Esophagus squamous epithelium (tissue), 5 donors: Measurements from ENCODE around the gene SURF2. TPM values are rescaled to one million over a fixed set of nuclear protein-coding genes. Genes with fewer than 3 reads are reported as not detected.

ENCODE experiments used
- DNase-seq: peaks from one replicate; lab custom pipeline; 2025; lab: John Stamatoyannopoulos, UW
- H3K27ac ChIP-seq, 4 donors: fragments of 200-600 bp; sonication (generic); one replicate each; pipeline ENCODE4 v1.5.1; 2016 to 2019; ENCODE audit warnings: mild to moderate bottlenecking in 1 of 4
- H3K27me3 ChIP-seq, 4 donors: fragments of 200-600 bp; sonication (generic); 1 replicate in 3 of 4; 2 replicates in 1 of 4; pipeline versions ENCODE4 v1.5.1 to v1.6.0; 2017 to 2021; ENCODE audit warnings: antibody characterized with exemption in 1 of 4
- H3K36me3 ChIP-seq, 3 donors: fragments of 200-600 bp; sonication (generic); one replicate each; pipeline ENCODE4 v1.5.1; 2016 to 2019
- H3K4me1 ChIP-seq, 3 donors: fragments of 200-600 bp; sonication (generic); one replicate each; pipeline ENCODE4 v1.5.1; 2017 to 2019
- H3K4me3 ChIP-seq, 4 donors: fragments of 200-600 bp; sonication (generic); 1 replicate in 3 of 4; 2 replicates in 1 of 4; pipeline ENCODE4 v1.5.1; 2016 to 2019; ENCODE audit warnings: mild to moderate bottlenecking in 2 of 4, moderate library complexity in 1 of 4
- H3K9me3 ChIP-seq, 3 donors: fragments of 200-600 bp; sonication (generic); one replicate each; pipeline ENCODE4 v1.5.1; 2016 to 2019
- POLR2A ChIP-seq, 4 donors: fragments of 450-650 bp; IDR thresholded peaks; one replicate each; pipeline ENCODE4 v1.6.1; 2017; ENCODE audit warnings: antibody characterized with exemption in 4 of 4, mild to moderate bottlenecking in 4 of 4, moderate library complexity in 3 of 4
- WGBS, 2 donors: methylation state at CpG; one replicate each; pipeline ENCODE4 v1.1.5; 2018; 5-methylcytosine and 5-hydroxymethylcytosine counted together
- intact Hi-C: fragments of 100-400 bp; cut with DNase I; formaldehyde crosslinking; loops from one replicate; pipeline ENCODE4 v1.15.0; 2022
- total RNA-seq, 4 donors: library from RNA; depleted of rRNA; stranded (reverse); fragments of >200 nt; gene quantifications; one replicate each; pipeline ENCODE4 v1.1.0, GENCODE V29; 2016
- TF ChIP-seq, protein P1 (sequence below), 6 experiments: fragments of 450-650 bp in 4 of 6; fragments of 200-600 bp in 2 of 6; sonication (generic) in 2 of 6; IDR thresholded peaks; one replicate each; pipeline ENCODE4 v1.5.1; 2016 to 2019; ENCODE audit warnings: antibody characterized with exemption in 6 of 6, mild to moderate bottlenecking in 4 of 6, moderate library complexity in 4 of 6
- donor health status: DM: yes; HTN: yes; CAD: no.

SURF2 gene
- total RNA-seq, 4 donors from 2014 or later, result 30.1 to 36.8 (median 33.6) TPM

- no peak for TF ChIP-seq POLR2A (IDR thresholded peaks at IDR 0.05)
- TF ChIP-seq, protein P1, sequence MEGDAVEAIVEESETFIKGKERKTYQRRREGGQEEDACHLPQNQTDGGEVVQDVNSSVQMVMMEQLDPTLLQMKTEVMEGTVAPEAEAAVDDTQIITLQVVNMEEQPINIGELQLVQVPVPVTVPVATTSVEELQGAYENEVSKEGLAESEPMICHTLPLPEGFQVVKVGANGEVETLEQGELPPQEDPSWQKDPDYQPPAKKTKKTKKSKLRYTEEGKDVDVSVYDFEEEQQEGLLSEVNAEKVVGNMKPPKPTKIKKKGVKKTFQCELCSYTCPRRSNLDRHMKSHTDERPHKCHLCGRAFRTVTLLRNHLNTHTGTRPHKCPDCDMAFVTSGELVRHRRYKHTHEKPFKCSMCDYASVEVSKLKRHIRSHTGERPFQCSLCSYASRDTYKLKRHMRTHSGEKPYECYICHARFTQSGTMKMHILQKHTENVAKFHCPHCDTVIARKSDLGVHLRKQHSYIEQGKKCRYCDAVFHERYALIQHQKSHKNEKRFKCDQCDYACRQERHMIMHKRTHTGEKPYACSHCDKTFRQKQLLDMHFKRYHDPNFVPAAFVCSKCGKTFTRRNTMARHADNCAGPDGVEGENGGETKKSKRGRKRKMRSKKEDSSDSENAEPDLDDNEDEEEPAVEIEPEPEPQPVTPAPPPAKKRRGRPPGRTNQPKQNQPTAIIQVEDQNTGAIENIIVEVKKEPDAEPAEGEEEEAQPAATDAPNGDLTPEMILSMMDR (IDR thresholded peaks at IDR 0.05), result no peak
- H3K27ac ChIP-seq, result peak overlapping the region; percentile 93 to 96 (median 95)
- H3K36me3 ChIP-seq, result peaks cover 37 to 75% (median 47%) of the 10 kb centered on the region in 3 donors
- H3K4me1 ChIP-seq, result peaks cover 16 to 58% (median 24%) of the 10 kb centered on the region in 3 donors
- no peaks in the 10 kb centered on the region for H3K9me3 ChIP-seq
- H3K4me3 ChIP-seq, result peak overlapping the region; percentile 81 to 97 (median 92)
- 11 to 14% methylated on average over 20 to 21 of the region's 25 CpGs for WGBS, 2 donors
- H3K27me3 ChIP-seq, result no peaks in the 10 kb centered on the region
- DNase-seq, result no peak
- intact Hi-C loops, result no loop called here
These were observed 7.4 kb upstream of the SURF2 start for GRCh38 chr9:133348718-133349573.

DNA sequence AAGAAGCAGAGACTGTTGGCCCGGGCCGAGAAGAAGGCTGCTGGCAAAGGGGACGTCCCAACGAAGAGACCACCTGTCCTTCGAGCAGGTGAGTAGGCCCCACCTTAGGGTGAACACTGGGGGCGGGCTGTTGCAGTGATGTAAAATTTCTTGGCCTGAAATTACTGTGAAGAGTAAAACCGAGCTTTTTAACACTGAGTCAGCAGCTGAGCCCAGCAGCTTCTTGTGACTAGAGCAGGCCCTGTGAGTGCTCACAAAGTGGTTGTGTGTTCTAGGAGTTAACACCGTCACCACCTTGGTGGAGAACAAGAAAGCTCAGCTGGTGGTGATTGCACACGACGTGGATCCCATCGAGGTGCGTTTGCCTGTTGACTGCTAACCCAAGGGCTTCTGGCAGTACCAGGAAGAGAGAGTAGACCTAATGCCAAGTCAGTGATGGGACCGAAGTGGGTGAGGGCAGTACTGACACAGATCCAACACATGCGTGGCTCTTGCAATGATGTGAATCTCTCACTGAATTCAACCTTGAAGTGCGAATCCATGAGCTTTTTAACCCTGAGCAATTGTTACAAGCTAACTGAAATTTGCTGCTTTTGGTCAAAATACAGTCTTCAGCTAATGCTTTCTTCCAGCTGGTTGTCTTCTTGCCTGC is 6.3 kb upstream of the SURF2 start:
- intact Hi-C loops, result no loop called here
- Histone ChIP-seq H3K4me3 (peak overlapping the region in 2 of 4 donors; percentile 90 to 95), H3K4me1 (peaks cover 16 to 67% (median 25%) of the 10 kb centered on the region in 3 donors), H3K27me3 (no peaks in the 10 kb centered on the region), H3K36me3 (peaks cover 29 to 72% (median 35%) of the 10 kb centered on the region in 3 donors), H3K27ac (peak overlapping the region in 2 of 4 donors; percentile 95 to 96), H3K9me3 (no peaks in the 10 kb centered on the region)
- 56 to 59% methylated on average over 15 of the region's 15 CpGs for WGBS, 2 donors
- no peak for TF ChIP-seq POLR2A (IDR thresholded peaks at IDR 0.05)
- TF ChIP-seq, protein P1 (IDR thresholded peaks at IDR 0.05), result no peak
- DNase-seq, result no peak

DNA sequence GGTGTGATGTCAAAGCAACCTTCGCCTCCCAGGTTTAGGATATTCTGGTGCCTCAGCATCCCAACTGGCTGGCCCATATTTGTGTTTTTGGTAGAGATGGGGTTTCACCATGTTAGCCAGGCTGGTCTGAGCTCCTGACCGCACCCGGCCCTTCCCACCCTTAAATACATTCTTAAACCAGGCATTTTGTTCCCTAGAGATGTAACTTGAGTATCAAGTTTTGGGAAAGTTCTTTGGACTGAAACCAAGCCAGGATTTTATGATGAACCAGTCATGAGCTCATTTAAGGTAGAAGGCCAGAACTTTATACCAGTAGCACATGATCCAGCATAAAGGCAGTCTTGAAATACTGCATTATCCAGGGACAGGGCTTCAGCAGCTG is 4.8 kb upstream of the SURF2 start:
- H3K27me3 ChIP-seq, result no peaks in the 10 kb centered on the region
- peaks cover 17 to 62% (median 26%) of the 10 kb centered on the region in 3 donors for H3K4me1 ChIP-seq
- intact Hi-C loops, result no loop called here
- WGBS, 2 donors, result 80 to 100% methylated on average over 1 of the region's 3 CpGs
- H3K36me3 ChIP-seq, result peaks cover 29 to 60% (median 32%) of the 10 kb centered on the region in 3 donors
- H3K9me3 ChIP-seq, result no peaks in the 10 kb centered on the region
- TF ChIP-seq, protein P1 (IDR thresholded peaks at IDR 0.05), result no peak
- TF ChIP-seq POLR2A (IDR thresholded peaks at IDR 0.05), result no peak
- peak overlapping the region in 2 of 4 donors; percentile 4 to 15 for H3K27ac ChIP-seq
- no peak for DNase-seq
- H3K4me3 ChIP-seq, result no peak overlapping the region

- WGBS, 2 donors, result 64 to 74% methylated on average over 8 to 9 of the region's 14 CpGs
- Histone ChIP-seq H3K27ac (peak overlapping the region in 2 of 4 donors; percentile 4 to 15), H3K36me3 (peaks cover 29 to 60% (median 32%) of the 10 kb centered on the region in 3 donors), H3K9me3 (no peaks in the 10 kb centered on the region), H3K27me3 (no peaks in the 10 kb centered on the region), H3K4me1 (peaks cover 14 to 62% (median 27%) of the 10 kb centered on the region in 3 donors), H3K4me3 (no peak overlapping the region)
- intact Hi-C loops, result no loop called here
- DNase-seq, result no peak
- TF ChIP-seq POLR2A (IDR thresholded peaks at IDR 0.05), result no peak
- TF ChIP-seq, protein P1 (IDR thresholded peaks at IDR 0.05), result peak in 5 of 6 experiments; percentile 14 to 67 (median 31)
These were observed 4.3 kb upstream of the SURF2 start for GRCh38 chr9:133351908-133352634.
